Neural cell (in vitro differentiated cells): ENCODE data around the gene KRT82. TPM values are rescaled to one million over a fixed set of nuclear protein-coding genes. Genes with fewer than 3 reads are reported as not detected.

Experiments used
- H2AFZ ChIP-seq: fragments of 200-600, 300-800 bp; sonication (generic), shearing (Covaris generic); 2 replicates; pipeline ENCODE4 v1.6.0; 2014; ENCODE audit warnings: low read depth, mild to moderate bottlenecking, antibody characterized with exemption, low read length, moderate library complexity
- H3F3A ChIP-seq: fragments of 200-600 bp; shearing (Covaris generic); 2 replicates; pipeline ENCODE4 v1.6.1; 2016; ENCODE audit warnings: mild to moderate bottlenecking, moderate library complexity, mixed read lengths, antibody characterized with exemption, low read length; ENCODE audit not compliant: insufficient read depth, poor library complexity, severe bottlenecking
- H3K27ac ChIP-seq: fragments of 200-600, 300-800 bp; sonication (generic), shearing (Covaris generic); 2 replicates; pipeline ENCODE4 v1.5.1; 2014; ENCODE audit warnings: mild to moderate bottlenecking, low read length, moderate library complexity
- H3K27me3 ChIP-seq: fragments of 300-800, 200-600 bp; sonication (generic), shearing (Covaris generic); 2 replicates; pipeline ENCODE4 v1.6.0; 2014; ENCODE audit warnings: mild to moderate bottlenecking, low read depth, low read length, moderate library complexity; ENCODE audit not compliant: insufficient read depth
- H3K36me3 ChIP-seq: fragments of 300-800, 200-600 bp; sonication (generic), shearing (Covaris generic); 2 replicates; pipeline ENCODE4 v1.5.1; 2014; ENCODE audit warnings: mild to moderate bottlenecking, antibody characterized with exemption, low read length, moderate library complexity; ENCODE audit not compliant: insufficient read depth
- H3K4me2 ChIP-seq: fragments of 300-800, 200-600 bp; sonication (generic), shearing (Covaris generic); 2 replicates; pipeline ENCODE4 v1.6.0; 2014; ENCODE audit warnings: mild to moderate bottlenecking, low read length
- H3K4me3 ChIP-seq: fragments of 300-800, 200-600 bp; sonication (generic), shearing (Covaris generic); 2 replicates; pipeline ENCODE4 v1.5.1; 2014; ENCODE audit warnings: mild to moderate bottlenecking, low read length, moderate library complexity
- H3K79me2 ChIP-seq: fragments of 200-600 bp; shearing (Covaris generic); replicated peaks from 2 replicates; pipeline ENCODE4 v1.6.0; 2014; ENCODE audit warnings: mild to moderate bottlenecking, low read length, moderate library complexity; ENCODE audit not compliant: insufficient read depth
- H3K9ac ChIP-seq: fragments of 300-800, 200-600 bp; sonication (generic), shearing (Covaris generic); 2 replicates; pipeline ENCODE4 v1.6.1; 2016; ENCODE audit warnings: mild to moderate bottlenecking, low read length, mixed read lengths
- H3K9me2 ChIP-seq: fragments of 200-600 bp; shearing (Covaris generic); 2 replicates; pipeline ENCODE4 v1.6.1; 2016; ENCODE audit warnings: mild to moderate bottlenecking, low read length, mixed read lengths; ENCODE audit not compliant: insufficient read depth
- H3K9me3 ChIP-seq: fragments of 200-600, 300-800 bp; sonication (generic), shearing (Covaris generic); 2 replicates; pipeline ENCODE4 v1.6.1; 2016; ENCODE audit warnings: mild to moderate bottlenecking, mixed run types, low read length, moderate library complexity, mixed read lengths
- H4K20me1 ChIP-seq: fragments of 200-600 bp; shearing (Covaris generic); 2 replicates; pipeline ENCODE4 v1.6.1; 2016; ENCODE audit warnings: mild to moderate bottlenecking, mixed run types; ENCODE audit not compliant: insufficient read depth
- EP300 ChIP-seq: fragments of 450-650 bp; conservative IDR thresholded peaks from 2 replicates; pipeline ENCODE4 v1.6.1; 2014; ENCODE audit warnings: antibody characterized with exemption, mild to moderate bottlenecking, moderate library complexity; ENCODE audit not compliant: poor library complexity, severe bottlenecking
- EZH2 ChIP-seq: fragments of 200-600, 300-800 bp; shearing (Covaris generic), sonication (generic); IDR thresholded peaks from 2 replicates; pipeline ENCODE4 v1.6.1; 2014; ENCODE audit warnings: antibody characterized with exemption, low read length, borderline replicate concordance, mild to moderate bottlenecking; ENCODE audit not compliant: insufficient read depth, poor library complexity, severe bottlenecking
- MXI1 ChIP-seq: fragments of 450-650 bp; conservative IDR thresholded peaks from 2 replicates; pipeline ENCODE4 v1.6.1; 2014; ENCODE audit warnings: antibody characterized with exemption, mild to moderate bottlenecking; ENCODE audit not compliant: poor library complexity, severe bottlenecking
- POLR2AphosphoS5 ChIP-seq: IDR thresholded peaks from 2 replicates; pipeline ENCODE4 v1.6.1; 2012
- RAD21 ChIP-seq: fragments of 450-650 bp; conservative IDR thresholded peaks from 2 replicates; pipeline ENCODE4 v1.6.1; 2014; ENCODE audit warnings: antibody characterized with exemption, mild to moderate bottlenecking, moderate library complexity
- SMC3 ChIP-seq: fragments of 450-650 bp; conservative IDR thresholded peaks from 2 replicates; pipeline ENCODE4 v1.6.1; 2014; ENCODE audit warnings: antibody characterized with exemption, mild to moderate bottlenecking, moderate library complexity; ENCODE audit not compliant: poor library complexity
- TAF1 ChIP-seq: IDR thresholded peaks from 2 replicates; pipeline ENCODE4 v1.6.1; 2012; ENCODE audit warnings: low read depth
- polyA plus RNA-seq: library from polyadenylated mRNA; depleted of rRNA; stranded (reverse); fragments of >200 nt; gene quantifications from 2 replicates; pipeline ENCODE4 v1.2.3, GENCODE V29; 2014
- TF ChIP-seq, protein P1 (sequence below): fragments of 450-650 bp; IDR thresholded peaks from 2 replicates; pipeline ENCODE4 v1.5.1; 2014; ENCODE audit warnings: antibody characterized with exemption, mild to moderate bottlenecking, moderate library complexity; ENCODE audit not compliant: poor library complexity, severe bottlenecking
- TF ChIP-seq, protein P2 (sequence below): IDR thresholded peaks from 2 replicates; pipeline ENCODE4 v1.6.1; 2012; ENCODE audit warnings: borderline replicate concordance

KRT82 gene
- polyA plus RNA-seq, 1 donor from 2014 or later, result not detected

GRCh38 chr12:52438305-52439301 is 32.5 kb upstream of the KRT82 start:
- TF ChIP-seq, protein P1, sequence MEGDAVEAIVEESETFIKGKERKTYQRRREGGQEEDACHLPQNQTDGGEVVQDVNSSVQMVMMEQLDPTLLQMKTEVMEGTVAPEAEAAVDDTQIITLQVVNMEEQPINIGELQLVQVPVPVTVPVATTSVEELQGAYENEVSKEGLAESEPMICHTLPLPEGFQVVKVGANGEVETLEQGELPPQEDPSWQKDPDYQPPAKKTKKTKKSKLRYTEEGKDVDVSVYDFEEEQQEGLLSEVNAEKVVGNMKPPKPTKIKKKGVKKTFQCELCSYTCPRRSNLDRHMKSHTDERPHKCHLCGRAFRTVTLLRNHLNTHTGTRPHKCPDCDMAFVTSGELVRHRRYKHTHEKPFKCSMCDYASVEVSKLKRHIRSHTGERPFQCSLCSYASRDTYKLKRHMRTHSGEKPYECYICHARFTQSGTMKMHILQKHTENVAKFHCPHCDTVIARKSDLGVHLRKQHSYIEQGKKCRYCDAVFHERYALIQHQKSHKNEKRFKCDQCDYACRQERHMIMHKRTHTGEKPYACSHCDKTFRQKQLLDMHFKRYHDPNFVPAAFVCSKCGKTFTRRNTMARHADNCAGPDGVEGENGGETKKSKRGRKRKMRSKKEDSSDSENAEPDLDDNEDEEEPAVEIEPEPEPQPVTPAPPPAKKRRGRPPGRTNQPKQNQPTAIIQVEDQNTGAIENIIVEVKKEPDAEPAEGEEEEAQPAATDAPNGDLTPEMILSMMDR, result no peak
- TF ChIP-seq TAF1, result no peak
- TF ChIP-seq POLR2AphosphoS5, result no peak
- TF ChIP-seq, protein P2, sequence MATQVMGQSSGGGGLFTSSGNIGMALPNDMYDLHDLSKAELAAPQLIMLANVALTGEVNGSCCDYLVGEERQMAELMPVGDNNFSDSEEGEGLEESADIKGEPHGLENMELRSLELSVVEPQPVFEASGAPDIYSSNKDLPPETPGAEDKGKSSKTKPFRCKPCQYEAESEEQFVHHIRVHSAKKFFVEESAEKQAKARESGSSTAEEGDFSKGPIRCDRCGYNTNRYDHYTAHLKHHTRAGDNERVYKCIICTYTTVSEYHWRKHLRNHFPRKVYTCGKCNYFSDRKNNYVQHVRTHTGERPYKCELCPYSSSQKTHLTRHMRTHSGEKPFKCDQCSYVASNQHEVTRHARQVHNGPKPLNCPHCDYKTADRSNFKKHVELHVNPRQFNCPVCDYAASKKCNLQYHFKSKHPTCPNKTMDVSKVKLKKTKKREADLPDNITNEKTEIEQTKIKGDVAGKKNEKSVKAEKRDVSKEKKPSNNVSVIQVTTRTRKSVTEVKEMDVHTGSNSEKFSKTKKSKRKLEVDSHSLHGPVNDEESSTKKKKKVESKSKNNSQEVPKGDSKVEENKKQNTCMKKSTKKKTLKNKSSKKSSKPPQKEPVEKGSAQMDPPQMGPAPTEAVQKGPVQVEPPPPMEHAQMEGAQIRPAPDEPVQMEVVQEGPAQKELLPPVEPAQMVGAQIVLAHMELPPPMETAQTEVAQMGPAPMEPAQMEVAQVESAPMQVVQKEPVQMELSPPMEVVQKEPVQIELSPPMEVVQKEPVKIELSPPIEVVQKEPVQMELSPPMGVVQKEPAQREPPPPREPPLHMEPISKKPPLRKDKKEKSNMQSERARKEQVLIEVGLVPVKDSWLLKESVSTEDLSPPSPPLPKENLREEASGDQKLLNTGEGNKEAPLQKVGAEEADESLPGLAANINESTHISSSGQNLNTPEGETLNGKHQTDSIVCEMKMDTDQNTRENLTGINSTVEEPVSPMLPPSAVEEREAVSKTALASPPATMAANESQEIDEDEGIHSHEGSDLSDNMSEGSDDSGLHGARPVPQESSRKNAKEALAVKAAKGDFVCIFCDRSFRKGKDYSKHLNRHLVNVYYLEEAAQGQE, result no peak
- TF ChIP-seq MXI1, result no peak
- no peak for TF ChIP-seq RAD21
- no peaks in the 10 kb centered on the region for H3K79me2 ChIP-seq
- H3K9me3 ChIP-seq, result no peaks in the 10 kb centered on the region
- H3F3A ChIP-seq, result no peaks in the 10 kb centered on the region
- H3K9me2 ChIP-seq, result no peaks in the 10 kb centered on the region
- no peak overlapping the region for H2AFZ ChIP-seq
- H3K36me3 ChIP-seq, result no peaks in the 10 kb centered on the region
- H3K27me3 ChIP-seq, result no peaks in the 10 kb centered on the region
- H3K4me3 ChIP-seq, result no peak overlapping the region
- H4K20me1 ChIP-seq, result no peaks in the 10 kb centered on the region
- H3K9ac ChIP-seq, result no peak overlapping the region
- H3K4me2 ChIP-seq, result no peak overlapping the region
- H3K27ac ChIP-seq, result no peak overlapping the region

DNA sequence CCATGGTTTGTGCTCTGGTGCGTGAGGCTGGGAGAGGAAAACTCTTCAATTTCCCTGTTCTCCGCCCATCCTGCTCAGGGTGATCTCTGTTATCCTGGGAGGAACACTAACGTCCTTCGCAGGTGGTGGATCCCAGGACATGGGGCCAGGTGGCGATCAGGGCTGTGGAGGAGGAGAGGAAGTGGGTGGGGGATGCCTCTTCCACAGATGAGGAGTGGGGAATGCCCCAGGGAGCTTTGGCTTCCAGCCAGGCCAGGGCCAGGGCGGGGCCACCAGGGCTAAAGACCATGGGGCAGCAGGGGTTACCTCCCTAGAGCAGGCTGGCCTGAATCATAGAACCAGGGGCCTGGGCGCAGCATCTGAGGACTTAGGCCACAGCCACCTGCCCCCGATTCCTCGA is 31.4 kb upstream of the KRT82 start:
- H3K9ac ChIP-seq, result no peak overlapping the region
- H3K27ac ChIP-seq, result no peak overlapping the region
- no peak overlapping the region for H3K4me2 ChIP-seq
- TF ChIP-seq MXI1 (no peak), POLR2AphosphoS5 (no peak), EP300 (no peak), RAD21 (no peak), EZH2 (no peak), TAF1 (no peak), SMC3 (no peak)
- TF ChIP-seq, protein P2, result no peak
- TF ChIP-seq, protein P1, result no peak
- no peaks in the 10 kb centered on the region for H3K9me3 ChIP-seq
- H3K36me3 ChIP-seq, result no peaks in the 10 kb centered on the region
- no peak overlapping the region for H3K4me3 ChIP-seq
- H2AFZ ChIP-seq, result no peak overlapping the region
- H3K9me2 ChIP-seq, result no peaks in the 10 kb centered on the region
- H3K79me2 ChIP-seq, result no peaks in the 10 kb centered on the region
- no peaks in the 10 kb centered on the region for H3F3A ChIP-seq
- H4K20me1 ChIP-seq, result no peaks in the 10 kb centered on the region
- no peaks in the 10 kb centered on the region for H3K27me3 ChIP-seq
